Esophagus squamous epithelium (tissue), 4 donors: ENCODE data around the gene SMARCA2.

Source experiments
- CTCF ChIP-seq, 6 experiments: fragments of 450-650 bp in 4 of 6; fragments of 200-600 bp in 2 of 6; sonication (generic) in 2 of 6; IDR thresholded peaks; one replicate each; pipeline ENCODE4 v1.5.1; 2016 to 2019; ENCODE audit warnings: antibody characterized with exemption in 6 of 6, mild to moderate bottlenecking in 4 of 6, moderate library complexity in 4 of 6
- POLR2A ChIP-seq, 4 donors: fragments of 450-650 bp; IDR thresholded peaks; one replicate each; pipeline ENCODE4 v1.6.1; 2017; ENCODE audit warnings: antibody characterized with exemption in 4 of 4, mild to moderate bottlenecking in 4 of 4, moderate library complexity in 3 of 4

GRCh38 chr9:1980387-1980786 is 34.8 kb upstream of the SMARCA2 start:
- TF ChIP-seq CTCF (IDR thresholded peaks at IDR 0.05) (no peak), POLR2A (IDR thresholded peaks at IDR 0.05) (no peak)
